Activated CD8-positive, alpha-beta memory T cell treated with anti-CD3 and anti-CD28 coated beads, Interleukin-2, amount 10 ng/mL, durations not matched to agents 7 days and 5 days (primary cell): ENCODE results near the gene CLIC5. TPM values are rescaled to one million over a fixed set of nuclear protein-coding genes. Genes with fewer than 3 reads are reported as not detected.

Source experiments
- ATAC-seq: fragments of 150-1000 bp; cut with Tn5 transposase; one replicate; pipeline ENCODE4 v1.10.0; 2021; ENCODE audit warnings: moderate library complexity
- CTCF ChIA-PET: fragments of 350-600 bp; sonication (Branson Sonifier 250); formaldehyde crosslinking; loops from one replicate; lab custom pipeline; 2021; ENCODE audit warnings: antibody characterized with exemption; lab: Charles Lee
- DNase-seq: peaks from one replicate; pipeline ENCODE4 v3.0.0-alpha.2; 2020
- H3K27ac Mint-ChIP-seq: one replicate; pipeline ENCODE4 v1.8.0; 2021; ENCODE audit warnings: mild to moderate bottlenecking, mixed read lengths
- H3K27me3 Mint-ChIP-seq: one replicate; pipeline ENCODE4 v1.8.0; 2021; ENCODE audit warnings: mixed read lengths
- H3K36me3 Mint-ChIP-seq: one replicate; pipeline ENCODE4 v1.8.0; 2021; ENCODE audit warnings: mild to moderate bottlenecking, mixed read lengths
- H3K4me1 Mint-ChIP-seq: one replicate; pipeline ENCODE4 v1.8.0; 2021; ENCODE audit warnings: mixed read lengths
- H3K4me3 Mint-ChIP-seq: one replicate; pipeline ENCODE4 v1.8.0; 2021; ENCODE audit warnings: mild to moderate bottlenecking, moderate library complexity, mixed read lengths
- H3K9me3 Mint-ChIP-seq: one replicate; pipeline ENCODE4 v1.8.0; 2022; ENCODE audit warnings: low read depth, mixed read lengths
- total RNA-seq, 2 experiments: library from RNA; stranded (reverse); gene quantifications; one replicate each; pipeline ENCODE4 v1.2.3, GENCODE V29; 2021

The CLIC5 gene
- total RNA-seq, 2 experiments from 2014 or later: 6.3 to 7.3 TPM

- CTCF ChIA-PET: interaction anchor here (0.6 to 4.5 kb wide), 34 partner anchors 8 to 1468 kb away, joined by 3 to 39 read pairs (median 5); partner anchors contain the start of gene SUPT3H
- Mint-ChIP-seq H3K27me3 (no peaks in the 10 kb centered on the region), H3K4me3 (peak overlapping the region; percentile 30), H3K36me3 (no peaks in the 10 kb centered on the region), H3K9me3 (no peaks in the 10 kb centered on the region), H3K27ac (peak overlapping the region; percentile 79), H3K4me1 (peaks cover 65% of the 10 kb centered on the region)
- ATAC-seq: peak; percentile 55
- peak; percentile 83 for DNase-seq
Measured at GRCh38 chr6:45922728-45923351, 92.8 kb downstream of the CLIC5 start.

GRCh38 chr6:45921691-45922281, 93.9 kb downstream of the CLIC5 start:
- Mint-ChIP-seq H3K4me3 (no peak overlapping the region), H3K36me3 (no peaks in the 10 kb centered on the region), H3K27ac (peak overlapping the region; percentile 45), H3K9me3 (no peaks in the 10 kb centered on the region), H3K27me3 (no peaks in the 10 kb centered on the region), H3K4me1 (peaks cover 57% of the 10 kb centered on the region)
- DNase-seq (no peak), ATAC-seq (no peak)
- CTCF ChIA-PET: interaction anchor here (0.7 to 4.5 kb wide), 21 partner anchors 8 to 1446 kb away, joined by 3 to 39 read pairs (median 6); partner anchors contain the start of gene SUPT3H

- Mint-ChIP-seq H3K4me3 (no peak overlapping the region), H3K4me1 (peaks cover 54% of the 10 kb centered on the region), H3K27me3 (no peaks in the 10 kb centered on the region), H3K27ac (peak overlapping the region; percentile 45), H3K9me3 (no peaks in the 10 kb centered on the region), H3K36me3 (no peaks in the 10 kb centered on the region)
- DNase-seq (no peak), ATAC-seq (peak; percentile 7)
- CTCF ChIA-PET: interaction anchor here (1.2 to 4.5 kb wide), 9 partner anchors 10 to 1445 kb away, joined by 3 to 39 read pairs (median 16); no protein-coding TSS in a partner anchor
Measured at GRCh38 chr6:45920819-45921511, 94.7 kb downstream of the CLIC5 start.

DNA sequence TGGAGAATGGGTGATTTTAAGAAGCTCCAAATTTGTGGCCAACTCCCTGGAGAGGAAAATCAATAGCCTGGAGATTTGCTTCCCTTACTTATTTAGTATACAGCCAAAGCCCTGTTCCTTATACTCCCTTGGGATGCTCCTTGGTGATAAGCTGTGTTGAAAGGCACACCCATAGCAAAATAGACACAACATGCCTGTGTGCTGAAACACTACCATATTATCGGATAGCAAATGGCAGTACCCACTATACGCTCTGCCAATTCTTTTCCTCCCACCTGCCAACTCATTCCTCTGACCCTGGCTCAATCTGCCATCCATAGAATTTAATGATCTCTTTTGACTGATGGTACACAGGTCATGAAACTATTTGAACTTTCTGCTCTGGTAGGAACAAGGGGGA, 98.2 kb downstream of the CLIC5 start:
- DNase-seq: peak; percentile 9
- CTCF ChIA-PET: no interaction called here
- Mint-ChIP-seq H3K27ac (no peak overlapping the region), H3K36me3 (peaks cover 6% of the 10 kb centered on the region), H3K27me3 (no peaks in the 10 kb centered on the region), H3K9me3 (no peaks in the 10 kb centered on the region), H3K4me3 (no peak overlapping the region), H3K4me1 (peaks cover 26% of the 10 kb centered on the region)
- no peak for ATAC-seq

GRCh38 chr6:45916692-45917091, 99.0 kb downstream of the CLIC5 start:
- Mint-ChIP-seq H3K9me3 (no peaks in the 10 kb centered on the region), H3K4me1 (peaks cover 18% of the 10 kb centered on the region), H3K27ac (no peak overlapping the region), H3K36me3 (peaks cover 8% of the 10 kb centered on the region), H3K4me3 (no peak overlapping the region), H3K27me3 (no peaks in the 10 kb centered on the region)
- ATAC-seq: no peak
- CTCF ChIA-PET: interaction anchor here (1.4 kb wide), 1 partner anchor 116 kb away, joined by 3 read pairs; no protein-coding TSS in a partner anchor
- DNase-seq: peak; percentile 1

- DNase-seq (peak; percentile 31), ATAC-seq (no peak)
- Mint-ChIP-seq H3K9me3 (no peaks in the 10 kb centered on the region), H3K36me3 (peaks cover 9% of the 10 kb centered on the region), H3K4me1 (peaks cover 10% of the 10 kb centered on the region), H3K27me3 (no peaks in the 10 kb centered on the region), H3K27ac (no peak overlapping the region), H3K4me3 (no peak overlapping the region)
- CTCF ChIA-PET: interaction anchor here (1.4 kb wide), 1 partner anchor 115 kb away, joined by 3 read pairs; no protein-coding TSS in a partner anchor
Measured at GRCh38 chr6:45915780-45916468, 99.7 kb downstream of the CLIC5 start.

DNA sequence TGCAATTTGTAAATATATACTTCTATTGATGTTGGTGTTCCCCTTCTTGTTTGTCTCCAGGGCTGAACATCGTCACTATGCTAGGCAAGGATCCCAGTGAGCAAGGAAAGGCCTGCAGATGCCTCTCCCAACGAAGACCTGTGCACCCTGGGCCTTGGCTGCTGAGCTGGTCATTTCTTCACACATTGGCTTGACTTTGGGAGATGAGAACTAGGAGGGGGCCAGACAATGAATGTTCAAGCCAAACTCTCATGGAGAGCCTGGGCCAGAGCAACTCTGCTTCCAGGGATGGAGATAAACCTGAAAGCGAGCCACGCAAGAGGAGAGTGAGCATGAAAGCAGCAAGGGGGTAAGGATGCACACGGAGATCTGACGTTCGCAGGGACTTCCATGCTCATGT, 104.0 kb downstream of the CLIC5 start:
- DNase-seq (no peak), ATAC-seq (no peak)
- Mint-ChIP-seq H3K4me1 (no peaks in the 10 kb centered on the region), H3K36me3 (peaks cover 16% of the 10 kb centered on the region), H3K4me3 (no peak overlapping the region), H3K27me3 (no peaks in the 10 kb centered on the region), H3K9me3 (peaks cover 3% of the 10 kb centered on the region), H3K27ac (no peak overlapping the region)
- CTCF ChIA-PET: no interaction called here

GRCh38 chr6:45903959-45904358, 111.7 kb downstream of the CLIC5 start:
- DNase-seq (no peak), ATAC-seq (no peak)
- H3K4me1 Mint-ChIP-seq: no peaks in the 10 kb centered on the region
- H3K27ac Mint-ChIP-seq: no peak overlapping the region
- H3K36me3 Mint-ChIP-seq: peaks cover 6% of the 10 kb centered on the region
- H3K9me3 Mint-ChIP-seq: peaks cover 3% of the 10 kb centered on the region
- CTCF ChIA-PET: no interaction called here
- H3K27me3 Mint-ChIP-seq: no peaks in the 10 kb centered on the region
- H3K4me3 Mint-ChIP-seq: no peak overlapping the region

- CTCF ChIA-PET: no interaction called here
- peaks cover under 1% of the 10 kb centered on the region for H3K4me1 Mint-ChIP-seq
- ATAC-seq: no peak
Measured at GRCh38 chr6:45902984-45903383, 112.7 kb downstream of the CLIC5 start.

GRCh38 chr6:45901767-45902650, 113.7 kb downstream of the CLIC5 start:
- ATAC-seq: no peak

More at GRCh38 chr6:45902984-45903383, 112.7 kb downstream of the CLIC5 start:
- peaks cover 4% of the 10 kb centered on the region for H3K36me3 Mint-ChIP-seq
- no peak for DNase-seq
- no peak overlapping the region for H3K27ac Mint-ChIP-seq
- no peaks in the 10 kb centered on the region for H3K27me3 Mint-ChIP-seq
- no peaks in the 10 kb centered on the region for H3K9me3 Mint-ChIP-seq
- no peak overlapping the region for H3K4me3 Mint-ChIP-seq

DNA sequence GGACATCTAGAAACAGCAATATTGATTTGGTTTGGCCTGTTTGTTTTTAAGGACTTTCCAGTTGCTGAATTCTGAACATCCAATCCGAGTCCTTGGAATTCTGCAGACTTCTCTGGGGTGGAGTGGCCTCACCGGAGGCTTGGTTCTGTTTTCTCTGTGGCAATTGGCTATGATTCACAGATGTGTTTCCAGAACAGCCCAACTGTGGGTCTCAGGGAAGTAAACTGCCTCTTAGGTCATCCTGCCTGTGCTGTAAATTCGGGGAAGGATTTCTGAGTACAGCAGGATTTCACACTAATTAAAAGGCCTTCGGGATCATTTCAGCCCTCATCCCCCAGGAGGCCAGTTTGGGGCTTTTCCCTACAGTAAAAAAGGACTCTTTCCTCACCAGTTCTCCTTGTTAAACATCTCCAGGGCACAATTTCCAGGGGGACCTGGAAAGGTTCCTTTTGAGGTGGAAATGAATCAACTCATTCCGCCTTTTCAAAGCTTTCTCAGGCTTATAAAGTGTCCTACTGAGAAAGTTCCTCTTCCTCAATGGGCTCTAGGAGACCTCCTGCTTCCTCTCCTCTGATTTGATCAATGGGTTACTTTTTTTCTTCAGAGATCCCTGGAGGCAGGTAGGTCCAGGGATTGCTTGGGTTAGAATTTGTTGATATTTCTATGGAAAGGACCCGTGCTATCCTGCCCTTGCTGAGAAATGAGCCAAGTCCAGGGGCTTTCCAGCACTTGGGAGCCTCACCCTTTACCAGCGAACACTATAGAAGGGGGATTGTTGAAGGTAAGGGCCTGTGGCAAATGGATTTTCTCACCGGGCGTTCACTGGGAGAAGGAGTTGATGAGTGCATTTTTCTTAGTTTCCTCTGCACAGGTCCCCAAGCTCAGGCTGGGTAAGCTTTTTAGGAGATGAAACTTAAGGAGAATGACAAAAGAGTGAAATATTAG, 114.6 kb downstream of the CLIC5 start:
- DNase-seq (no peak), ATAC-seq (no peak)
- CTCF ChIA-PET: interaction anchor here (0.6 to 1.0 kb wide), 2 partner anchors 21 to 55 kb away, joined by 3 read pairs; no protein-coding TSS in a partner anchor
- H3K9me3 Mint-ChIP-seq: no peaks in the 10 kb centered on the region
- H3K4me1 Mint-ChIP-seq: peaks cover 20% of the 10 kb centered on the region
- peaks cover 1% of the 10 kb centered on the region for H3K36me3 Mint-ChIP-seq
- no peaks in the 10 kb centered on the region for H3K27me3 Mint-ChIP-seq
- no peak overlapping the region for H3K27ac Mint-ChIP-seq
- no peak overlapping the region for H3K4me3 Mint-ChIP-seq

More at GRCh38 chr6:45901767-45902650, 113.7 kb downstream of the CLIC5 start:
- Mint-ChIP-seq H3K36me3 (peaks cover 1% of the 10 kb centered on the region), H3K4me3 (no peak overlapping the region), H3K27ac (no peak overlapping the region), H3K9me3 (no peaks in the 10 kb centered on the region), H3K4me1 (peaks cover 10% of the 10 kb centered on the region), H3K27me3 (no peaks in the 10 kb centered on the region)
- CTCF ChIA-PET: interaction anchor here (0.6 to 1.0 kb wide), 2 partner anchors 20 to 54 kb away, joined by 3 read pairs; no protein-coding TSS in a partner anchor
- DNase-seq: no peak
